HG03571 (cell line): Measurements from ENCODE around the gene COBLL1.

Experiments
- ATAC-seq: cut with Tn5 transposase; IDR thresholded peaks from one replicate; pipeline ENCODE4 v1.9.1; 2021; ENCODE audit not compliant: unreplicated experiment

COBLL1 gene

GRCh38 chr2:164821338-164821737, 20.3 kb downstream of the COBLL1 start:
- no peak for ATAC-seq

DNA sequence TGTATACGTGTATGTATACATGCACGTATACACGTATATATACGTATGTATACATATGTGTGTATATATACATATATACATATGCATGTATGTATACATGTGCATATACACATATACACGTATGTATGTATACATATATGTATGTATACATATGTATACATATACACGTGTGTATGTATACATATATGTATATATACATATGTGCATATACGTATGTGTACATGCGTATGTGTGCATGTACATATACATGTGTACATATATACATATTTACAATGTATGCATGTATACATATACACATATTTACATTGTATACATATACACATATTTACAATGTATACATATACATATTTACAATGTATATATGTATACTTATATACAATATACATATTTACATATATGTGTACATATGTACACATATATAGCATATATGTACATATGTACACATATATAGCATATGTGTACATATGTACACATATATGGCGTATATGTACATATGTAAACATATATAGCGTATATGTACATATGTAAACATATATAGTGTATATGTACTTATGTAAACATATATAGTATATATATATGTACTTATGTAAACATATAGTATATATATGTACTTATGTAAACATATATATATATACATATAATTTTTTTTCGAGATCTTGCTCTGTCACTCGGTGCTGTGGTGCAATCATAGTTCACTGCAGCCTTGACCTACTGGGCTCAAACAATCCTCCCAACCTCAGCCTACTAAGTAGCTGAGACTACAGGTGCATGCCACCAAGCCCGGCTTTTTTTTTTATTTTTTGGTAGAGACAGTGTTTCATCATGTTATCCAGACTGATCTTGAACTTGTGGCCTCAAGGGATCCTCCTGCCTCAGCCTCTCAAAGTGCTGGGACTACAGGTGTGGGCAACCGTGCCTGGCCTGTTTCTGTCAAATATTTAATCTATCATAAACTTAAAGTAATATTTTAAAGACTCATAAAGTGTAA, 23.2 kb downstream of the COBLL1 start:
- no peak for ATAC-seq

DNA sequence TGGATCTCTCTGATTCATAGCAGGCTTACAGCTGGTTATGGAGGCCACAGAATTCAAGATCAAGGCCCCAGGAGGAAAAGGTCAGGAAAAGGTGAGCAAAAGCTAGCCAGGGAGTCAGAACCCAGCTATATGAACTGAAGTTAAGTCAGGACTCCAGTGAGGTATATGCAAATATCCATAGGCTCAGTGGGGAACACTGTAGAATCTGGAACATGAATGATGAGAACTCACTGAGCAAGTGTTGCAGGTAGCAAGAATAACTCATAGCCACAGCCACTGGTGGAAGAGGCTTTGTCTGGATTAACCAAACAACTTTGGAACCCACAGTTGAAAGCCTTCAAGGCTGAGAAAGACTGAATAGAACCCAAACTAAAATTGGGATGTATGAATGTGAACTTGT, 24.7 kb downstream of the COBLL1 start:
- no peak for ATAC-seq

DNA sequence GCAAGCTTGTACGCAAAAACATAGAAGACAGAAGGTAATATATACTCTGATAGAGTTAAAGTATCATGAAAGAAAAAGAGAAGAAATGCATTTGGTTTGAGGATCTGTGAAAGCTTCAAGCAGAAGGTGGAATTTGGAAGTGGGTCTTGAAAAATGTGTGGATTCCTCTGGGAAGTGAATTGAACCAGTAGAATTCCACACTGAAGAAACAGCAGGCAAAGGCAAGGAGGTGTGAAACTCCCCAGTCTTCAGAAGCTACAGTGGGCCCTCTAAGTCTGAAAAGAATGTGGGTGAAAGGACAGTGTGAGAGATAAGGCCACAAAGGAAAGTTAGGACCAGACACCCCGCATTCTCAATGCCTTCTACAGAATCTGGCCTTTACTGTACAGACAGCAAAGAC, 25.6 kb downstream of the COBLL1 start:
- ATAC-seq, result no peak

DNA sequence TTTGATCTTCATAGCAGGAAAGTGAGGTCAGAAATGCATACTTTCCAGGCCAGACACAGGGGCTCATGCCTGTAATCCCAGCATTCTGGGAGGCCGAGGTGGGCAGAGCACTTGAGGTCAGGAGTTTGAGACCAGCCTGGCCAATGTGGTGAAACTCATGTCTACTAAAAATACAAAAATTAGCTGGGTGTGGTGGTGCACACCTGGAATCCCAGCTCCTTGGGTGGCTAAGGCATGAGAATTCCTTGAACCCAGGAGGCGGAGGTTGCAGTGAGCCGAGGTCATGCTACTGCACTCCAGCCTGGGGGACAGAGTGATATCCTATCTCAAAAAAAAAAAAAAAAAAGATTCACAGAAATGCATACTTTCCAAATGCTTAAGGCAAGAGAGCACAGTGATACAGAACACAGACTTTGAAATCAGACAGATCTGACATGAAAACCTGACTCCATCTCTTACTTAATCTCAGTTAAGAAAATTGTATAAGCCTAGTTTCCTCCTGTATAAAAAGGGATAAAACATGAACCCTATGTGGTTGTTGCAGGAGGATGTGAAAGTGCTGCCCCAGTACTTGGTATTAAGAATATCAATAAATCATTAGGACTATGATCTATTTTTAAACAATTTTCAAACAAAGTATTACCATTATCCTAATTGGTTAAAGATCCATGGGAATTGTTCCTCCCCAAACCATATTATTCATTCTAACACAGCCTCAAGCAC, 26.4 kb downstream of the COBLL1 start:
- no peak for ATAC-seq

DNA sequence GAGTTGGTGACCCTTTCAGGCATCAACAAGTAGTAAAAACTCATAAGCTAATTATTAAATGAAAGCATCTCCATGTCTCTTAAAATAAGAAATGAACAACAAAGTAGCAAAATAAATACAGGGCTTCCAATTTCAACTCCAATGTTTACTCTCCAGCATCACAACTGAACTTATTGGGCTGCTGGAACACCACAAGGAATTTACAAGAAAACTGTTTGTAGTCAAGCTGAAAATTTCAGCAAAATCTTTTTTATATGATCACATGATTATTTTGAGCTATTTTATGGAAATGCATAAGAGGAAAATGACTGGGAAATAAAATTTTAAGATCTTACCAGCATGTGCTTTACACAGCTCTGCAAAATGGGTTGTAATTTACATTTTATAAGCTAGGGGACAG, 28.1 kb downstream of the COBLL1 start:
- no peak for ATAC-seq

DNA sequence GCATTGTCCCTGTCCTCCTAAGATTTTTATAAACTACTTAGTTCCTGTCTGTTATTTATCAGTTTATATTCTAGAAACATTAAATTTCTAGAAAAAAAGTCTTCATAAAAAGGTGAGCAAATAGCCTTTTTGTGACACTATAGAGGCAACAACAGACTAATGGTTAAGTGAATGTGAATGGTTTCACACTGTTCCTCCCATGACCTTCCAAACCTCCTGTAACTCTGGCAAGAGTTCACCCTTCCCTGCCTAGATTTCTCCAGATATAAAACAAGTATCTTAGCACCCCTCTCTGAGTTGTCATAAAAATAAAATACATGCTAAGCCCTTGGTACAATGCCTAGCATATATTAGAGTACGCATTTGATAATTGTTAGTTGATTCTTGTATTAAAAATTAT, 29.2 kb downstream of the COBLL1 start:
- ATAC-seq, result no peak

- no peak for ATAC-seq
Measured at GRCh38 chr2:164811819-164812218, 29.8 kb downstream of the COBLL1 start.

- ATAC-seq, result no peak
Measured at GRCh38 chr2:164810843-164811242, 30.8 kb downstream of the COBLL1 start.

GRCh38 chr2:164808776-164809175, 32.8 kb downstream of the COBLL1 start:
- ATAC-seq, result no peak

- no peak for ATAC-seq
Measured at GRCh38 chr2:164803776-164804466, 37.7 kb downstream of the COBLL1 start.

DNA sequence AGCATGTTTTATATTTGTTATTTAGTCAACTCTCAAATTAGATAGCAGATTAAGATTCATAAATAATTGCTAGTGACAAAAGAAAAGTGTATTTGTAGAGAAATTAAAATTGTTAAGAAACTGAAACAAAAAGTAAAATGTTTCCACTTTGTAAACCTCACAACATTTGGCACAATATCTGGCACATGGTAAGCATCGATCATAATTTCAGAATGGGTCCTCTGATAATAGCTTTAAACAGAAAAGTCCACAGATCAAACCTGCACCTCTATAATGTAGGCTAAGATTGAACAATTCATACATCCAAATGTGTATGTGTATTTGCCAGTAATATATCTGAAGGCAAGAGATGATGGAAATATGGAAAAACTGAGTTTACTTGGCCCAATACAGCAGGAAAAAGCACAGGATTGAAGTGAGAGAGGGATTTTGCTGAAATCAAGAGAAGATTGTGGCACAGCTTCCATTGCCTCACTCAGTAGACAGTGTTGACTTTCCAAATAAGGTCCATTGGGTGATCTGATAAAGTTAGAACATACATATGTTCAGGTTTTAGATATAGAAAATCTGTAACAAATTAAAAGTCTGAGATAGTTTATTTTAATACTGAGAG, 39.4 kb downstream of the COBLL1 start:
- no peak for ATAC-seq

DNA sequence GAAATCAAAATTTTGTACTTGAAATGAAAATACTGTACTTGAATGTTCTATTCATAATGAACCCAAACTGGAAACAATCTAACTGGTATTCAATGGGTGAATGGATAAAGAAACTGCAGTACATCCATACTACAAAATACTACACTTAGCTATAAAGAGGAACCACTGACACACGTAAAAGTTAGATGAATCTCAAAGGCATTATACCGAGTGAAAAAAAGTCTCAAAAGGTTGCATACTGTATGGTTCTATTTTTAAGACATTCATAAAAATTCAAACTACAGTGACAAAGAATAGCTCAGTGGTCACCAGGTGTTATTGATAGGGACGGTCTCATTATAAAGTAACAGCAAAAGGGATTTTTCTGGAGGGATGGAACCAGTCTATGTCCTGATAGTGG, 41.1 kb downstream of the COBLL1 start:
- ATAC-seq, result no peak

- no peak for ATAC-seq
Measured at GRCh38 chr2:164797627-164798026, 44.0 kb downstream of the COBLL1 start.

DNA sequence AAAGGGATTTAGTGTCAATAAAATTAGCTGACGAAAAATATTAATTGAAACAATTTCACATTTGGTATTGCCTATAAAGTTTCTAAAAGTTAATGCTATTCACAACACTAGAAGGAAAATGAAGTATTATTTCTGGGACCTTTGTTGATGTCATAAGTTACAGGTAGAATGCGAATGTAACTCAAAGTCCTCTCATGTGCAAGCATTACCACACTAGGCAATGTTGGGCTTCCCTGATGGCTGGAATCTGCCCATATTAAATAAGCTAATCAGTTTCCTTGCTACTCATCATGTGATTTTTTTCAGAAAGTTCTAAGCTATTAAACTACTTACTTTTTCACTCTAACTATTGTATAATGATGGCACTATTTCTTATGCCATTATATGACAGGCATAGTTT, 44.6 kb downstream of the COBLL1 start:
- no peak for ATAC-seq

GRCh38 chr2:164794432-164795231, 47.0 kb downstream of the COBLL1 start:
- ATAC-seq, result no peak

DNA sequence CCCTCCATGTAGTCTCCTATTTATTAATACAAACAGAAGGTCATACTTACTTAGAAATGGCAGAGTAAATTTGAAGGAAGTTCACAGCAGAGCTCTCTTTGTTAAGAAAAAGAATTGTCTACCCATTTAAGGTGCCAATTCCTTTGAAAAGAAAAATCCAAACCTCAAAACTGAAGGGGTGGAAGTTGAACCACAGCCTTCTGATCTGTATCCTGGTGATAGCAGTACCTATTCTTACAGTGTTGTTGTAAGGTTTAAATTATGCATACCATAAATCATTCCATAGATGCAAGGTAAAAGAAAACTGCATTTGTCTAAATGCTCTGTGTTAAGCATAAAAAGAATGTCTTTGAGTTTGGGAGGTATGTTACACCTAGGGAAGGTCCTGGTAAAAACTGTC, 47.6 kb downstream of the COBLL1 start:
- ATAC-seq, result no peak

- ATAC-seq, result no peak
Measured at GRCh38 chr2:164793529-164793928, 48.1 kb downstream of the COBLL1 start.

GRCh38 chr2:164792316-164793170, 49.1 kb downstream of the COBLL1 start:
- ATAC-seq, result no peak
